A673 (cell line): ENCODE measurements around the gene ZP2. TPM values are rescaled to one million over a fixed set of nuclear protein-coding genes. Genes with fewer than 3 reads are reported as not detected.

Experiments
- BruUV-seq: library from RNA; stranded (reverse); fragments of 400-500 nt; replicated peaks from 2 replicates; lab custom pipeline; 2021; lab: Mats Ljungman, UMichigan
- CTCF ChIA-PET: fragments of 300-600 bp; sonication (Branson Sonifier 250); formaldehyde crosslinking; loops from one replicate; lab custom pipeline; 2022; ENCODE audit warnings: antibody characterized with exemption; lab: Charles Lee
- POLR2A ChIA-PET: fragments of 300-600 bp; sonication (Branson Sonifier 250); formaldehyde crosslinking; loops from one replicate; lab custom pipeline; 2022; ENCODE audit warnings: antibody characterized with exemption; ENCODE audit not compliant: low non-redundant PET; lab: Charles Lee
- DNase-seq: peaks from one replicate; pipeline ENCODE4 v3.0.0-alpha.2; 2015; ENCODE audit warnings: low spot score
- H3K27ac ChIP-seq: fragments of 200-600 bp; sonication (generic); 2 replicates; pipeline ENCODE4 v1.5.1; 2016; ENCODE audit warnings: mixed run types, low read depth, mild to moderate bottlenecking, mixed read lengths, antibody characterized with exemption, low read length; ENCODE audit not compliant: poor library complexity, severe bottlenecking
- H3K27me3 ChIP-seq: fragments of 200-600 bp; sonication (generic); replicated peaks from 2 replicates; pipeline ENCODE4 v1.6.1; 2017; ENCODE audit warnings: mixed run types, low read depth, mild to moderate bottlenecking, mixed read lengths, antibody characterized with exemption, low read length; ENCODE audit not compliant: insufficient read depth, poor library complexity
- H3K36me3 ChIP-seq: fragments of 200-600 bp; sonication (generic); 2 replicates; pipeline ENCODE4 v1.6.1; 2016; ENCODE audit warnings: mixed run types, mild to moderate bottlenecking, mixed read lengths, antibody characterized with exemption, low read length; ENCODE audit not compliant: insufficient read depth, poor library complexity, severe bottlenecking
- H3K4me1 ChIP-seq: fragments of 200-600 bp; sonication (generic); 2 replicates; pipeline ENCODE4 v1.6.1; 2017; ENCODE audit warnings: mixed run types, mild to moderate bottlenecking, mixed read lengths, antibody characterized with exemption, low read length; ENCODE audit not compliant: insufficient read depth, poor library complexity, severe bottlenecking
- H3K4me3 ChIP-seq: fragments of 200-600 bp; sonication (generic); 2 replicates; pipeline ENCODE4 v1.5.1; 2016; ENCODE audit warnings: low read depth, mixed run types, mild to moderate bottlenecking, mixed read lengths, low read length; ENCODE audit not compliant: poor library complexity, severe bottlenecking
- H3K9me3 ChIP-seq: fragments of 200-600 bp; sonication (generic); 2 replicates; pipeline ENCODE4 v1.6.1; 2016; ENCODE audit warnings: mixed run types, low read depth, mild to moderate bottlenecking, mixed read lengths, antibody characterized with exemption, low read length; ENCODE audit not compliant: poor library complexity, severe bottlenecking
- CTCF ChIP-seq: fragments of 300-800, 200-600 bp; sonication (generic); conservative IDR thresholded peaks from 2 replicates; pipeline ENCODE4 v1.5.1; 2017; ENCODE audit warnings: low read depth, mild to moderate bottlenecking, antibody characterized with exemption, low read length, moderate library complexity, mixed read lengths
- EZH2 ChIP-seq: fragments of 200-600 bp; sonication (generic); IDR thresholded peaks from 2 replicates; pipeline ENCODE4 v1.6.1; 2017; ENCODE audit warnings: borderline replicate concordance, low read depth, mild to moderate bottlenecking, mixed read lengths, antibody characterized with exemption, low read length; ENCODE audit not compliant: poor library complexity, severe bottlenecking
- intact Hi-C: fragments of 100-400 bp; cut with micrococcal nuclease; formaldehyde crosslinking; loops from one replicate; pipeline ENCODE4 v1.10.0; 2022; ENCODE audit not compliant: unreplicated experiment
- total RNA-seq: library from RNA; stranded (reverse); gene quantifications from 2 replicates; pipeline ENCODE4 v1.2.3, GENCODE V29; 2021

Gene ZP2
- total RNA-seq, 1 experiment from 2014 or later = not detected

GRCh38 chr16:21164521-21165168 is 46.7 kb downstream of the ZP2 start:
- ChIA-PET POLR2A (no interaction called here), CTCF (no interaction called here)
- H3K27ac ChIP-seq = no peak overlapping the region
- H3K36me3 ChIP-seq = no peaks in the 10 kb centered on the region
- intact Hi-C loops = no loop called here
- no peaks in the 10 kb centered on the region for H3K27me3 ChIP-seq
- DNase-seq = no peak
- TF ChIP-seq CTCF (no peak), EZH2 (no peak)
- no peaks in the 10 kb centered on the region for H3K9me3 ChIP-seq
- no peak overlapping the region for H3K4me3 ChIP-seq
- H3K4me1 ChIP-seq = peaks cover 7% of the 10 kb centered on the region
- BruUV-seq = no TSS peak

GRCh38 chr16:21163576-21163975 is 47.8 kb downstream of the ZP2 start:
- CTCF ChIA-PET = no interaction called here
- Histone ChIP-seq H3K36me3 (no peaks in the 10 kb centered on the region), H3K9me3 (no peaks in the 10 kb centered on the region), H3K27ac (no peak overlapping the region), H3K4me1 (peaks cover 12% of the 10 kb centered on the region), H3K27me3 (no peaks in the 10 kb centered on the region), H3K4me3 (no peak overlapping the region)
- TF ChIP-seq EZH2 (no peak), CTCF (no peak)
- BruUV-seq = no TSS peak
- no peak for DNase-seq
- intact Hi-C loops = no loop called here
- POLR2A ChIA-PET = interaction anchor here (0.6 kb wide), 1 partner anchor 357 kb away, joined by 4 read pairs; no protein-coding TSS in a partner anchor

- Histone ChIP-seq H3K9me3 (no peaks in the 10 kb centered on the region), H3K27me3 (no peaks in the 10 kb centered on the region), H3K4me1 (peaks cover 18% of the 10 kb centered on the region), H3K36me3 (no peaks in the 10 kb centered on the region), H3K27ac (no peak overlapping the region), H3K4me3 (no peak overlapping the region)
- intact Hi-C loops = no loop called here
- CTCF ChIA-PET = no interaction called here
- TF ChIP-seq EZH2 (no peak), CTCF (no peak)
- peak; percentile 40 for DNase-seq
- BruUV-seq = no TSS peak
- POLR2A ChIA-PET = interaction anchor here (0.6 kb wide), 1 partner anchor 356 kb away, joined by 4 read pairs; no protein-coding TSS in a partner anchor
Measured at GRCh38 chr16:21162661-21163151, 48.7 kb downstream of the ZP2 start.
